ENCODE measurements around the gene ADH1C.

The ADH1C gene

DNA sequence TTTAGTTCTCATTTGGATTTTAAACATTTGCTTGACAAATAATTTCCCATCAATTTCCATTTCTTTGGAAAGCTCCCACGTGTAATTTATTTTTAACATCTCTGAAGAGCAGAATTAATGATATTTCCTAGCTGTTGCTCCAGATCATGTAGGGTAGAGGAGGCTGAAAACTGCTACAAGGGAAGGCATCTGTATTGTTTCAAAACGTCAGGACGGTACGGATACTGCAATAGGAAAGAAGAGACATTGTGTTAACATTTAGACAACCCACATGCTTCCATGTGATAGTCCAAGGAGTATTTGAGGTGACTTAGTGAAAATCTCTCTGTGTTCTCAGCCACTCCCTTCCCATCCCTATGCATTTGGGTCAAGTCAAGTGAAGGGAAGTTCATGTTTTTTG, 16.0 kb downstream of the ADH1C start:
- no peak overlapping the region for H3K4me3 ChIP-seq (ENCODE audit: low read length)
- TF ChIP-seq, protein P1, sequence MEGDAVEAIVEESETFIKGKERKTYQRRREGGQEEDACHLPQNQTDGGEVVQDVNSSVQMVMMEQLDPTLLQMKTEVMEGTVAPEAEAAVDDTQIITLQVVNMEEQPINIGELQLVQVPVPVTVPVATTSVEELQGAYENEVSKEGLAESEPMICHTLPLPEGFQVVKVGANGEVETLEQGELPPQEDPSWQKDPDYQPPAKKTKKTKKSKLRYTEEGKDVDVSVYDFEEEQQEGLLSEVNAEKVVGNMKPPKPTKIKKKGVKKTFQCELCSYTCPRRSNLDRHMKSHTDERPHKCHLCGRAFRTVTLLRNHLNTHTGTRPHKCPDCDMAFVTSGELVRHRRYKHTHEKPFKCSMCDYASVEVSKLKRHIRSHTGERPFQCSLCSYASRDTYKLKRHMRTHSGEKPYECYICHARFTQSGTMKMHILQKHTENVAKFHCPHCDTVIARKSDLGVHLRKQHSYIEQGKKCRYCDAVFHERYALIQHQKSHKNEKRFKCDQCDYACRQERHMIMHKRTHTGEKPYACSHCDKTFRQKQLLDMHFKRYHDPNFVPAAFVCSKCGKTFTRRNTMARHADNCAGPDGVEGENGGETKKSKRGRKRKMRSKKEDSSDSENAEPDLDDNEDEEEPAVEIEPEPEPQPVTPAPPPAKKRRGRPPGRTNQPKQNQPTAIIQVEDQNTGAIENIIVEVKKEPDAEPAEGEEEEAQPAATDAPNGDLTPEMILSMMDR (conservative IDR thresholded peaks at IDR 0.05; ENCODE audit: low read depth, low read length), result no peak
- DNase-seq (ENCODE audit: low read depth), result no peak

DNA sequence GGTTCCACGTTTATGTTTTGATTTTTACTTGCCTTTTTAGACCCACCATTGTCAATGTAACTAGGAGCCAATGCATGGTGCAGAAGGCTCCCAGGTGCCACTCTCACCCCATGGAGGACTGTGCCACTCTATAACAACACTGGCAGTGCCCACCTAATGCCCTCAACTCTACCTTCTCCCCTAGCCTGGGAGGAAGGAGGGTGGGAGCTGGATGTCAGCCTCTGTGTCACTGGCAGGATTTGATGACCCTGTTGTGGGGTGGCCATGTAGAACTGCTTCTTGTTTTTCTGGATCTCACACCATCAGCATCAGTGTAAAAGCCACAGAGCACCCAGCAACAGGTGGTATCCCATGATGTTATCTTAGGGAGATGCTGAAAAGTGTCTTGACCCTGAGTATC, 17.7 kb downstream of the ADH1C start:
- TF ChIP-seq, protein P1 (conservative IDR thresholded peaks at IDR 0.05; ENCODE audit: low read depth, low read length), result no peak
- H3K4me3 ChIP-seq (ENCODE audit: low read length), result no peak overlapping the region
- no peak for DNase-seq (ENCODE audit: low read depth)

DNA sequence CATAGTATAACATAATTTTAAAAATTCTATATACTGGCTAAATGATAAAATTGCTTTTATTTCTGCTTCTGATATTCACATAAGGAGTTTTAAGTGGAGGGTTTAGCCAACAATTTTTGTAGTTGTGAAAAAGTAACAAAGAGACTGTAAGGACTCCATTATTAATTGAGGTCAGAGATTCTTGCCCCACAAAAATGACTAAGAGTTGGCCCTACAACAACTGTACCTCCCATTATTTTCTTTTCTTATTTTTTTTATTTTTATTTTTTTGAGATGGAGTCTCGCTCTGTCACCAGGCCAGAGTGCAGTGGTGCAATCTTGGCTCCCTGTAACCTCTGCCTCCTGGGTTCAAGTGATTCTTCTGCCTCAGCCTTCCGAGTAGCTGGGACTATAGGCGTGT, 21.9 kb downstream of the ADH1C start:
- H3K4me3 ChIP-seq (ENCODE audit: low read length), result no peak overlapping the region
- no peak for DNase-seq (ENCODE audit: low read depth)
- TF ChIP-seq, protein P1 (conservative IDR thresholded peaks at IDR 0.05; ENCODE audit: low read depth, low read length), result no peak

DNA sequence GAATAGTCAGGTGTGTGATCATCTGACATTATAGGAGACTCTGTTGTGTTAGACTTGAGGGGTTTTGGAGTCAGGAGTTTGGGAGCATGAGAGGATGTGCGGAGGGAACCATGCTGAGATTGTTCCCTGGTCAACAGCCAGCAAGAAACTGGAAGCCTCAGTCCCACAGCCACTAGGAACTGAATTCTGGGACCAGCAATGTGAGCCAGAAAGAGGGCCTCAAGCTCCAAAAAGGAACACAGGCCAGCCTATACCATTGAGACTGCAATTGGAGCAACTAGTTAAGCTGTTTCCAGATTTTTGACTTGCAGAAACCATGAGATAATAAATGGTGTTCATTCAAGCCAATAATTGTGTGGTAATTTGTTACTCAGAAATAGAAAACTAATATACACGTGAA, 22.7 kb downstream of the ADH1C start:
- no peak overlapping the region for H3K4me3 ChIP-seq (ENCODE audit: low read length)
- DNase-seq (ENCODE audit: low read depth), result no peak
- TF ChIP-seq, protein P1 (conservative IDR thresholded peaks at IDR 0.05; ENCODE audit: low read depth, low read length), result no peak

DNA sequence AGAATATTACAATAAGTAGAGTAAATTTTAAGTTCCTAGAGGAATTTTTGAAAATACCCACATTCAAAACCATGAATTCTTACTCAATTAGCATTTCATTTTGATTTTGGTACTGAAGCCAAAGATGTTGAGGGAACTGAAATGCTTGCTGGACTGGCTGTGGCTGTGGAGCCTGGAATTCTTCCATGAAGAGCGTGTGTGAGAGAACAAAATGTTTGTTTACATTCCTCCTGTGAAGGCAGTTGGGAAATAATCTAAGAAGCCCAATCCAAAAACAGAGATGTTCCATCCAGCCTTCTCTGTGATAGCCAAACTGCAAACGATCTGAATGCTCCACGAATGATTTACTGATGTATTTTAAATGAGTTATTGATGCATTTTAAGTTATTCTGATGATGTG, 27.6 kb downstream of the ADH1C start:
- no peak for DNase-seq (ENCODE audit: low read depth)
- TF ChIP-seq, protein P1 (conservative IDR thresholded peaks at IDR 0.05; ENCODE audit: low read depth, low read length), result no peak
- no peak overlapping the region for H3K4me3 ChIP-seq (ENCODE audit: low read length)

DNA sequence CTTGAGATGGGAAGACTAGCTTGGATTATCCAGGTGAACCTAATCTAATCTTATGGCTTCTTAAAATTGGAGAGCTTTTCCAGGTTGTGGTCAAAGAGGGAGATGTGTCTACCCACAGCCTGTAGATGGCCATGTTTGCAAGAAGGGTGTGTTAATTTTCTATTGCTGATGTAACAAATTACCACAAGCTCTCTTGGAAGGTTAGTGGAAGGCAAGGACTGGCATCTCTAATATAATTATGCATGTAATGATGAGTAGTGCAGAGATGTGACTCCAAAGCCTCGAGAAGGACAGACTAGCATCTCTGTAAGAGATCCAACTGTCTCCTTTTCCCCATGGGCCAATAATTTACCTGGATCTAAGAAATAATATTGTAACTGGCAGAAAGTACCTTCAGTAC, 28.2 kb downstream of the ADH1C start:
- no peak overlapping the region for H3K4me3 ChIP-seq (ENCODE audit: low read length)
- TF ChIP-seq, protein P1 (conservative IDR thresholded peaks at IDR 0.05; ENCODE audit: low read depth, low read length), result no peak
- no peak for DNase-seq (ENCODE audit: low read depth)

DNA sequence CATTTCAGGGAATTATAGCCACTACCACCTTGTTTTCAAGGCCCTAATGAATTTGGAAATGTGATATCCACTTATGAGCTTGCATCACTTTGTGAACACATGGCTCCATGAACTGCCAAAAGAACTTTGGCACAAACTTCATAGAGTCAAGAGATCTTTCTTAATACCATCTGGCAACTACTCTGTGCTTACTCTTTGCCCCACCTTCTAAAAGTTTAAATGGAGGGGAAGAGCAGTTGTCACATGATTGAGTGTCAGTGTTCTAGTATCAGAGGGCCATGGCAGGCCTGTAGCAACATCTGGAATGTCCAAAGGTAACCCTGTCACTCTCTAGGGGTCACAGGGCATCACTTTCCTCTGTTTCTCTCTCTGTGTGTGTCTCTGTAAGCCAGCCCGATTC, 28.8 kb downstream of the ADH1C start:
- no peak for DNase-seq (ENCODE audit: low read depth)
- H3K4me3 ChIP-seq (ENCODE audit: low read length), result no peak overlapping the region
- TF ChIP-seq, protein P1 (conservative IDR thresholded peaks at IDR 0.05; ENCODE audit: low read depth, low read length), result no peak
